HG03571 (cell line): ENCODE data around the gene ALDH1B1.
A peak's percentile ranks its signal among the peaks of the same experiment; 100 is the strongest.
"Not testable (repeated sequence)": the region's sequence is repeated elsewhere in the genome, so short reads cannot be mapped to it uniquely, and the experiment has no call there.

Source experiments
- ATAC-seq: cut with Tn5 transposase; IDR thresholded peaks from one replicate; pipeline ENCODE4 v1.9.1; 2021; ENCODE audit not compliant: unreplicated experiment

Gene ALDH1B1

GRCh38 chr9:38385896-38386295, 6.6 kb upstream of the ALDH1B1 start:
- ATAC-seq: no peak

DNA sequence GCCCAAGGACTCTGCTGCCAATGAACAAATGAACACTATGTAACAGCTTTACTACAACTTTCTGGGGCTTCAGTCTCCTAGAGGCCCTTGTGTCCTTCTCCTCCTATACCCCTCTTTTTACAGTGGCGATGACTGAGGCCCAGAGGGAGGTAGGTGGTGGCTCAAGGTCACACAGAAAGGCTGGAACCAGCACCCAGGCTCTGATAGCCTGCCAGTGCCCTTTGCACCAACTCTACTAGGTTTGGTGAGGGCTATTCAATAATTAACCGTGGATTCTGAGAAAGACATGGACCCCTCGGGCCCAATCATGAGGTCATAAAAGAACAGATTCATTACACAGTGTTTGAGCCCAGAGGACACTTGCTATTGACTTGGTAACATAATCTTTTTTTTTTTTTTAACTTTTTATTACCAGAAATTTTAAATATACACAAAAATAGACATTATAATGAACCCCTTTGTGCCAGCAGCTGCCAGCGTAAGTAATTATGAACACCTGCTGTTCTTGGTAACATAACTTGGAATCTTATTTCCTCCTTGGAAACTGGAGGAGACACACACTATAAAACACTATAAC, 6.1 kb upstream of the ALDH1B1 start:
- no peak for ATAC-seq

DNA sequence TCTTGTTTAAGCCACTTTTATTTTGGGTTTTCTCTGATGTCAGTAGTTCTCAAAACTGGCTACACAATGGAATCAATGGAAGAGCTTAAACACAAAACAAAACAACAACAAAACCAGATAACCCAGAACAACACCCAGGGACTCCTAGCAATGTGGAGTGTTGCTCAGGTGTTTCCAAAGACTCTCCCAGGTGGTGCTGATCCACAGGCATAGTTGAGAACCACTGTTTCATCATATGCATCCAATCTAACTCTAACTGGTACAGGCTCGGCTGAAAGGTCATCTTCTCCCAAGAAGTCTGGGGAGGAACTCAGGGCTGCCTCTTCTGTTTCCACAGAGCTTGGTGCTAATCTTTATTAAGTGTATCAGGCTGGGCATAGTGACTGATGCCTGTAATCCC, 5.4 kb upstream of the ALDH1B1 start:
- no peak for ATAC-seq

DNA sequence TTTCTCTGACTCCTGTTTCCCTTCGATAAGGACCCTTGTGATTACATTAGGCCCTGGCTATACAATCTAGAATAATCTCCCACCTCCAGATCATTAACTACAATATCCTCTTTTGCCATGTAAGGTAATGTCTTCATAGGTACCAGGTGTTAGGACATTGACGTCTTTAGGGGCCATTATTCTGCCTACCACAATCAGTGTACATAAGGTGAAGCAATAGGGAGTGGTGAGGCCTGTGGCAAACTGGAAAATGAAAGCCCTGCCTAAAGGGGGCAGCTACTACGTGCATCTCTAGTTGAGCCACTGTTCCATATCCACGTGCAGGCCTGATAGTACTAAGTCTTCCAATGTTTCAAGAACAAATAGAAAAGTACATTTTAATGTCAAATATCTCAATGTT, 4.8 kb upstream of the ALDH1B1 start:
- no peak for ATAC-seq

DNA sequence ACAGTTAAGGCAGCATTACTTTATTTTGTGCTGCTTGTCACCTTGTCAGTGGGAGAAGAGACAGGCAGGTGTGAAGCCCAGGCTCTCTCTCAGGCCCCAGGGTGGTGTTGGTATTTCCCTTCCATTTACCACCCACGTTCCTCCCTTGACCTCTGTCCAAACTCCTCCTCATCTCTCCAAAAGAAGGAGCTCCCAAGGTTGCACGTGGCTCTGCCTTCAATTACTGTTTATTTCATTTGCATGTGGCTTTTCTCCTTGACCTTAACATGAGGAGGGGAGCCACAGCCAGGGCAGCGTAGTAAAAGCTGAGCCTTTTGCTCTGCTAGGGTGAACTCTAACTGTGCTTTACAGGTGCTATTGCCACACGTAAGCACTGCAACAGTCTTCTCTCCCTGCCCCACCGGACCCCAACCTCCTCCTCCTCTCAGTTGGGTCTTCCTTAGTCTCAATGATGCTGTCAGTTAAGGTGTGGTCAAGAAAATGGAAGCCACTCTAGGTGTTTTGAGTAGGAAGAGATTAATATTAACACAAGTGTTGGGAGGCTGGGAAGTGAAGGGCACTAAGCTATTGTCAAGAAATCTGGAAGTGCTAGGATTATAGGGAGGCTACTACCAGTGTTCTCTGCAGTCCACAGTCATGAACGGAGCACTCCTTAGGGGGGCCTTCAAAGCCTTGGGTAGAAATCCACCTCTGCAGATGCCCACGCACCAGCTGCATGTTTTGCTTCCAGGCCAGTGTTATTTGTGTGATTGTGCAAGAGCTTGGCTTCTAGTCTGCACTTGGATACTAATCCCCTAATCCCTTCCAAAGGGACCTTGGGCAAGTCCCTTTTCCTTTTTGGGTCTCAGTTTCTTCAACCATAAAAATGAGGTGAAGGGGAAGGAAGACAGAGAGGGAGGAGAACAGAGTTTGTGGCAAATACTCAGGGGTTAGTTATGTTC, 3.9 kb upstream of the ALDH1B1 start:
- no peak for ATAC-seq

DNA sequence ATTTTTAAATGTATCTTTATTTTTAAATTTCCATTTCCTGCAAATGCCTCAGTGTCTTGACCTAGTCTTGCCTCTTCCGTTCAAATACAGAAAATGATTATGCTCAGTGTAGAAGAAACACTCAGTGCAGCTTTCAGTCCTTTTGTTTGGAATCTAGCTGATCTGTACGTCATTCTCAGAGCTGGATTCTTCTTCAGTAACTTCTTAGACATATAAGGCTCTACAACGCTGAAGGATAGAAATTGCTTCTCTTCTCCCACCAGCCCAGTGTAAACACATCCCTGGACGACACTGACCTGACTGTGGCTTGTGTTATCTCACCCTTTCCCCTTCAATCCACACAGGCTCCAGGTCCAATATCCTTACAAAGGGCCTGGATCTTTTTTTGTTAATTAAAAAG, 3.2 kb upstream of the ALDH1B1 start:
- no peak for ATAC-seq

DNA sequence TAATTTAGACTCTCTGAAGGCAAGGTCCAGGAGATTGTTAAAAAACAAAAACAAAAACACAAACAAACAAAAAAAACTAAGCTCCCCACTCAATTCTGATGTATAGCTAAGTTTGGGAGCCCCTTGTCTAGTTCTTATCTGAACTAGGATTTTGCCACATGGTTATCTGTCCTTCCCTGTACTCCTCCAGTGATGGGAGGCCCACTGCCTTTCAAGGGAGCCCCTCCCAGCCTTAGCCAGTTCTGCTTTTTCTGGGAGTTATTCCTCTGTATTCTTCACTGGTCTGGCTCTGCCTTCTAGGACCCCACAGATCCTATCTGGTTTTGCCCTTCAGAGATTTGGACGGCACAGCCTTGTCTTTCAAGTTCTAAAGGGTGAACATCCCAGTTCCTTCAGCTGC, 2.1 kb upstream of the ALDH1B1 start:
- no peak for ATAC-seq

- ATAC-seq: no peak
Measured at GRCh38 chr9:38390851-38391250, 1.7 kb upstream of the ALDH1B1 start.

- ATAC-seq: no peak
Measured at GRCh38 chr9:38391278-38392118, 1.0 kb upstream of the ALDH1B1 start.

DNA sequence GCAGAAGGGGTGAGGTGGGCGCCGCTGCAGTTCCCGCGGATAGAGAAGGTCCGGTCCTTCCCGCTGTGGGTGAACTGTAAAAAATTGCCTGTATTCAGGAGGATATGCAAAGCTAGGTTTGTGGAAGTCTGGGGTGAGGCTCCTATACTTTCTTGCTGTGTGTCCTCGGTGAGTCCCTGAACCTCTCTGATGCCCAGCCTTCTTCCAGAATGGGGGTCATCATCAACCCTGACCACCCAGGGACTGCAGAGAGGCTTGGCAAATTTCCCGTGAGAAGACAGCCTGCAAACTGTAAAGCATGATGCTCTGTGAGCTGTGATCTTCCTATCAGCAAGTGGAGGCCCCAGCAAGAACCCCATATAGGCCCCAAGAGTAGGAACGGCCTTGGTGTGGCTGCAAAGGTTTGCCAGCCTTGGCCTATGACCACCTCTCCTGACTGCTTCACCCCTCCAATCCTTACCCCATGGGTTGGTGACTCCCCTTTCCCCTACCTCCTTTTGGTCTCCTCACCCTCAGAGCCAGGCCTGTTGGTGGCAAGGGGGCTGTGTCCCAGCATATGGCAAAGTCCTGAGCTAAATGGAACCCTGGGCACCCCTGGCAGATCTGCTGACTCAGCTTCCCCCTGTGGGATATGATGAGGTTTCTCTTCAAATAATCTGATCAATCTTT, 760 bp downstream of the ALDH1B1 start:
- peak; percentile 7 for ATAC-seq

GRCh38 chr9:38394416-38394815, 1.9 kb downstream of the ALDH1B1 start:
- no peak for ATAC-seq

GRCh38 chr9:38395653-38396370, 3.3 kb downstream of the ALDH1B1 start:
- no peak for ATAC-seq

DNA sequence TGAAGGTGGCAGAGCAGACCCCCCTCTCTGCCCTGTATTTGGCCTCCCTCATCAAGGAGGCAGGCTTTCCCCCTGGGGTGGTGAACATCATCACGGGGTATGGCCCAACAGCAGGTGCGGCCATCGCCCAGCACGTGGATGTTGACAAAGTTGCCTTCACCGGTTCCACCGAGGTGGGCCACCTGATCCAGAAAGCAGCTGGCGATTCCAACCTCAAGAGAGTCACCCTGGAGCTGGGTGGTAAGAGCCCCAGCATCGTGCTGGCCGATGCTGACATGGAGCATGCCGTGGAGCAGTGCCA, 3.8 kb downstream of the ALDH1B1 start:
- ATAC-seq: no peak

DNA sequence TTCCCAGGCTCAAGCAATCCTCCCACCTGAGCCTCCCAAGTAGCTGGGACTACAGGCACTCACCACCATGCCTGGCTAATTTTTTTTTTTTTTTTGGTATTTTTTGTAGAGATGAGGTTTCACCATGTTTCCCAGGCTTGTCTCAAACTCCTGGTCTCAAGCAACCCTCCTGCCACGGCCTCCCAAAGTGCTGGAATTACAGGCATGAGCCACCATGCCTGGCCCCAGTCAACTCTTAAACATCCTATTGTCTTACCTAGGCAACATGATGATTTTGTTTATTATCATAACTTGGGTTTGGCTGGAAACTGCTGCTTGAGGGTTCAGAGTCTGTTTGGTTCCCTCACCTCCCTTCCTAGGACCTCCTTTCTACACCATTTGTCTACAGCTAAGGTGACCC, 6.7 kb downstream of the ALDH1B1 start:
- ATAC-seq: not testable (repeated sequence)

DNA sequence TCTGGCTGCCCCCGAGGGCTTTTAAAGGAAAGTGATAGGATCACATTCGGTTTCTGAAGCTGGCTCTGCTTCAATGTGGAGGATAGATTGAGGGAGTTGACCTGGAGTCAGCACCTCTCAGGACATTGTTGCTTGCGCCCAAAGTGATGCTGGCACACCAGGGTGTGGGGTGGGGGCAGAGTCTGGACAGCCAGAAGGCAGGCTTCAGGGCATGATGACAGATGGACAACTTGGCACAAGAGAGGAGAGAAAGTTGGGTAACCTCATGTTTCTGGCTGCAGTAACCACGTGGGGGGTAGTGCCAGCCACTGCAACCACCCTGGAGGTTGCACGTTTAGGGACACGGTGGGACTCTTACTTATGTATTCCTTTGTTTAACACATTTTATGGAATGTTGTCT, 9.5 kb downstream of the ALDH1B1 start:
- no peak for ATAC-seq

DNA sequence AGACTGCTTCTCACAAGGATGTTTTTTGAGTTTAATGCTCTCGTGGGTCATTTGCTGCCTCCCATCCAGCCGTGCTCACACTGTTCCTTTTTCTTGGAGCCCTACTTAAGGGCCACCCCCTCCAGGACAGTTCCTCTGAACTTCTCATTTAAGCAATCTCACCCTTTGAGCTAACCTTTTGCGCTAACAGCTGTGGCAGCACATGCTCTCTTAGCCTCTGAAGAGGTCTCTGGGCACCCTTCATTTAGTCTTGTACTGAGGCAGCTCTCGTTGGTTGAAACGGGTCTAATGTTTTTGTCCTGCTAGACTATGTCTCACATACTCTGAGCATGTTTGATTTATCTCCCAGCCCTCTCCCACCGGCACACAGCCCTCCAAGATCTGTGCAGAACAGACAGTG, 11.8 kb downstream of the ALDH1B1 start:
- no peak for ATAC-seq

- ATAC-seq: no peak
Measured at GRCh38 chr9:38405785-38406184, 13.3 kb downstream of the ALDH1B1 start.

GRCh38 chr9:38406476-38407186, 14.1 kb downstream of the ALDH1B1 start:
- ATAC-seq: no peak

DNA sequence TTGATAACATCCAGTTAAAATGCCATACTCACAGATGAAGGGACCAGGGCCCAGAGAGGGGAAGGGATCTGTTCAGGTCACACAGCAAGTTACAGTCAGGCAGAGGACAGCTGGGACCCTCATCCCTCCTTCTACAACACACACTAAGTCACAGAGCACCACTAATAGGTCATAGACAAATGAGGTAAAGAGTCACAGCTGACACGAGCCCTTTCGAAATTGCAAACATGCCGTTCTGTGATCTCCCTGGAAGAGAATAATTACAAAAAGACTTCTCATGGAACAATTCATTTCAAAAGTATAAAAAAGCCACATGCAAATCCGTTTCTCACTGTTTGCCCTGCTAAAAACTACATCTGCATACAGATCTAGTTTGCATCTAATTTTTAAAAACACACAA, 16.2 kb downstream of the ALDH1B1 start:
- no peak for ATAC-seq

GRCh38 chr9:38412751-38413150, 20.2 kb downstream of the ALDH1B1 start:
- no peak for ATAC-seq
